Fibroblast of lung (primary cell): Measurements from ENCODE around the gene FAM167B.

Experiments
- CTCF ChIP-seq, 2 donors: IDR thresholded peaks in 1 of 2; conservative IDR thresholded peaks in 1 of 2; 1 replicate in 1 of 2; 2 replicates in 1 of 2; pipeline ENCODE4 v1.5.1; 2011 to 2012; ENCODE audit warnings: low read length in 2 of 2, control low read depth in 1 of 2, inconsistent platforms in 1 of 2, low read depth in 1 of 2, mild to moderate bottlenecking in 1 of 2
- EZH2 ChIP-seq: IDR thresholded peaks from 2 replicates; pipeline ENCODE4 v1.5.1; 2012; ENCODE audit warnings: low read length, control low read depth, mild to moderate bottlenecking; ENCODE audit errors: missing control alignments

GRCh38 chr1:32242341-32242851 lies 4.6 kb upstream of the FAM167B start:
- TF ChIP-seq CTCF (conservative IDR thresholded peaks at IDR 0.05 in 1 of 2, IDR thresholded peaks at IDR 0.05 in 1 of 2; ENCODE audit: low read depth in 1 of 2, low read length in 2 of 2) (no peak), EZH2 (no peak)
